T-helper 2 cell treated with Interferon-gamma antibody and Interleukin-4, amounts not matched to agents 100 ng/mL and 5 ng/mL, for 36 hours (primary cell): Measurements from ENCODE around the gene PLEKHH1. TPM values are rescaled to one million over a fixed set of nuclear protein-coding genes. Genes with fewer than 3 reads are reported as not detected.

Experiments
- intact Hi-C: fragments of 100-400 bp; cut with micrococcal nuclease; formaldehyde crosslinking; loops from one replicate; pipeline ENCODE4 v1.15.1; 2023
- total RNA-seq: library from RNA; stranded (reverse); gene quantifications from 2 replicates; pipeline ENCODE4 v1.2.3, GENCODE V29; 2022

The PLEKHH1 gene
- total RNA-seq, 1 donor from 2014 or later: 0.64 TPM

GRCh38 chr14:67508956-67509355, 24.1 kb upstream of the PLEKHH1 start:
- intact Hi-C loops: no loop called here

- intact Hi-C loops: loop anchor here (10.0 kb wide), 1 partner anchor 85 kb away; no protein-coding TSS in a partner anchor
Measured at GRCh38 chr14:67510121-67510520, 23.0 kb upstream of the PLEKHH1 start.

GRCh38 chr14:67510836-67511235, 22.3 kb upstream of the PLEKHH1 start:
- intact Hi-C loops: loop anchor here (10.0 kb wide), 1 partner anchor 86 kb away; no protein-coding TSS in a partner anchor

GRCh38 chr14:67512463-67513310, 20.4 kb upstream of the PLEKHH1 start:
- intact Hi-C loops: loop anchor here (10.0 kb wide), 1 partner anchor 88 kb away; no protein-coding TSS in a partner anchor

- intact Hi-C loops: loop anchor here (1.0 to 10.0 kb wide), 2 partner anchors 25 to 89 kb away; partner anchors contain the start of gene TMEM229B
Measured at GRCh38 chr14:67513631-67514108, 19.4 kb upstream of the PLEKHH1 start.

- intact Hi-C loops: loop anchor here (1.0 to 10.0 kb wide), 2 partner anchors 26 to 89 kb away; partner anchors contain the start of gene TMEM229B
Measured at GRCh38 chr14:67514203-67514607, 18.9 kb upstream of the PLEKHH1 start.

GRCh38 chr14:67514650-67515385, 18.3 kb upstream of the PLEKHH1 start:
- intact Hi-C loops: loop anchor here (1.0 to 10.0 kb wide), 2 partner anchors 27 to 90 kb away; partner anchors contain the start of gene TMEM229B

GRCh38 chr14:67515386-67516079, 17.6 kb upstream of the PLEKHH1 start:
- intact Hi-C loops: loop anchor here (10.0 kb wide), 1 partner anchor 91 kb away; no protein-coding TSS in a partner anchor

- intact Hi-C loops: loop anchor here (10.0 kb wide), 1 partner anchor 92 kb away; no protein-coding TSS in a partner anchor
Measured at GRCh38 chr14:67516676-67517075, 16.4 kb upstream of the PLEKHH1 start.

GRCh38 chr14:67517083-67517482, 16.0 kb upstream of the PLEKHH1 start:
- intact Hi-C loops: loop anchor here (10.0 kb wide), 1 partner anchor 92 kb away; no protein-coding TSS in a partner anchor

GRCh38 chr14:67519406-67519805, 13.7 kb upstream of the PLEKHH1 start:
- intact Hi-C loops: loop anchor here (10.0 kb wide), 1 partner anchor 95 kb away; no protein-coding TSS in a partner anchor

- intact Hi-C loops: loop anchor here (10.0 kb wide), 1 partner anchor 144 kb away; no protein-coding TSS in a partner anchor
Measured at GRCh38 chr14:67520482-67520881, 12.6 kb upstream of the PLEKHH1 start.

- intact Hi-C loops: loop anchor here (10.0 kb wide), 1 partner anchor 143 kb away; no protein-coding TSS in a partner anchor
Measured at GRCh38 chr14:67522270-67522669, 10.8 kb upstream of the PLEKHH1 start.

- intact Hi-C loops: loop anchor here (10.0 kb wide), 1 partner anchor 141 kb away; no protein-coding TSS in a partner anchor
Measured at GRCh38 chr14:67523764-67524633, 9.1 kb upstream of the PLEKHH1 start.

GRCh38 chr14:67524634-67524963, 8.5 kb upstream of the PLEKHH1 start:
- intact Hi-C loops: loop anchor here (10.0 kb wide), 1 partner anchor 140 kb away; no protein-coding TSS in a partner anchor

GRCh38 chr14:67525389-67525788, 7.7 kb upstream of the PLEKHH1 start:
- intact Hi-C loops: loop anchor here (5.0 to 10.0 kb wide), 2 partner anchors 47 to 139 kb away; no protein-coding TSS in a partner anchor

- intact Hi-C loops: loop anchor here (2.0 to 10.0 kb wide), 3 partner anchors 46 to 179 kb away; no protein-coding TSS in a partner anchor
Measured at GRCh38 chr14:67526181-67526580, 6.9 kb upstream of the PLEKHH1 start.

GRCh38 chr14:67526676-67527459, 6.2 kb upstream of the PLEKHH1 start:
- intact Hi-C loops: loop anchor here (2.0 to 10.0 kb wide), 3 partner anchors 45 to 178 kb away; no protein-coding TSS in a partner anchor
